Measurements from ENCODE around the gene FHOD1.
A peak's percentile ranks its signal among the peaks of the same experiment; 100 is the strongest.

Gene FHOD1

GRCh38 chr16:67277294-67277998 is 30.2 kb upstream of the FHOD1 start:
- DNase-seq = no peak

GRCh38 chr16:67275321-67275720 is 28.0 kb upstream of the FHOD1 start:
- DNase-seq = no peak

- no peak for DNase-seq
Observed at GRCh38 chr16:67271446-67271845, 24.2 kb upstream of the FHOD1 start.

- no peak for DNase-seq
Observed at GRCh38 chr16:67270931-67271338, 23.7 kb upstream of the FHOD1 start.

GRCh38 chr16:67269766-67270165 is 22.5 kb upstream of the FHOD1 start:
- no peak for DNase-seq

- no peak for DNase-seq
Observed at GRCh38 chr16:67268136-67268579, 20.9 kb upstream of the FHOD1 start.

GRCh38 chr16:67265834-67266233 is 18.6 kb upstream of the FHOD1 start:
- no peak for DNase-seq

- DNase-seq = no peak
Observed at GRCh38 chr16:67264866-67265265, 17.6 kb upstream of the FHOD1 start.

GRCh38 chr16:67264277-67264676 is 17.0 kb upstream of the FHOD1 start:
- DNase-seq = no peak

GRCh38 chr16:67263201-67263600 is 15.9 kb upstream of the FHOD1 start:
- no peak for DNase-seq

- DNase-seq = peak; percentile 27
Observed at GRCh38 chr16:67260426-67261063, 13.3 kb upstream of the FHOD1 start.

GRCh38 chr16:67259705-67260104 is 12.4 kb upstream of the FHOD1 start:
- no peak for DNase-seq

GRCh38 chr16:67258161-67258835 is 11.0 kb upstream of the FHOD1 start:
- DNase-seq = no peak

- no peak for DNase-seq
Observed at GRCh38 chr16:67257486-67258160, 10.3 kb upstream of the FHOD1 start.

GRCh38 chr16:67256701-67257230 is 9.5 kb upstream of the FHOD1 start:
- no peak for DNase-seq

- no peak for DNase-seq
Observed at GRCh38 chr16:67255553-67256221, 8.4 kb upstream of the FHOD1 start.

GRCh38 chr16:67254801-67255552 is 7.7 kb upstream of the FHOD1 start:
- no peak for DNase-seq

GRCh38 chr16:67252609-67253497 is 5.6 kb upstream of the FHOD1 start:
- no peak for DNase-seq

GRCh38 chr16:67250045-67250327 is 2.7 kb upstream of the FHOD1 start:
- no peak for DNase-seq

- no peak for DNase-seq
Observed at GRCh38 chr16:67249178-67250044, 2.1 kb upstream of the FHOD1 start.

All from NCI-H1092 treated with DMSO at 0.1 percent for 48 hours (cell line).